Endometrial microvascular endothelial cells (primary cell): ENCODE data around the gene KCTD20. TPM values are rescaled to one million over a fixed set of nuclear protein-coding genes. Genes with fewer than 3 reads are reported as not detected.
"Not testable (repeated sequence)": the region's sequence is repeated elsewhere in the genome, so short reads cannot be mapped to it uniquely, and the experiment has no call there.

ENCODE experiments used
- in situ Hi-C: cut with HindIII; loops from 2 replicates; pipeline ENCODE4 v1.10.0; 2017; ENCODE audit warnings: low sequenced_read_pairs, low pct_unique_long_range_greater_than_20kb; ENCODE audit errors: inconsistent ontology term
- total RNA-seq: library from RNA; depleted of rRNA; stranded (reverse); fragments of >200 nt; gene quantifications from one replicate; pipeline ENCODE4 v1.2.3, GENCODE V29; 2015; ENCODE audit errors: inconsistent ontology term

Gene KCTD20
- total RNA-seq, 1 donor from 2014 or later = 65.1 TPM

- in situ Hi-C loops = loop anchor here (10.0 kb wide), 1 partner anchor 63 kb away; no protein-coding TSS in a partner anchor
These were observed 613 bp upstream of the KCTD20 start for GRCh38 chr6:36442103-36442670.

- in situ Hi-C loops = loop anchor here (10.0 kb wide), 1 partner anchor 61 kb away; no protein-coding TSS in a partner anchor
These were observed 950 bp downstream of the KCTD20 start for GRCh38 chr6:36443471-36444428.

DNA sequence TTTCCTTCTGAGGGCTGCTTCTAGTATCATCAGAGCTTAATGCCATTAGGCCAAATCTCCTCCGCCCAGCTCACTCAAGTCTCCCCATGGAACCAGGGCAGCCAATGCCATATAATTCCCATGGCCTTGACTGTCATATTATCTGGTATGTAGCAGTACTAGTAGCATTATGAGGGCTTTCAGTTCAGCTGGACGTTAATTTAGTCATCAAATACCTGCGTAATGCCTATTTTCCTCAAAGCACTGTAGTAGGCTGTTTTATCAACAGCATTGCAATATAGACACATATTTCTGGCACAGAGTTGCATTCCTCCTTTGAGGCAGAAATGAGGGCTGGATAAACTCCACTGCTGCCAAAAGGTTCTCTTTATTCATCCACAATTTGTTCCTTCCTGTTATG, 1.7 kb downstream of the KCTD20 start:
- in situ Hi-C loops = loop anchor here (10.0 kb wide), 1 partner anchor 60 kb away; no protein-coding TSS in a partner anchor

- in situ Hi-C loops = loop anchor here (10.0 kb wide), 1 partner anchor 59 kb away; no protein-coding TSS in a partner anchor
These were observed 2.8 kb downstream of the KCTD20 start for GRCh38 chr6:36445621-36446020.

GRCh38 chr6:36449173-36449572, 6.4 kb downstream of the KCTD20 start:
- in situ Hi-C loops = loop anchor here (10.0 kb wide), 1 partner anchor 56 kb away; no protein-coding TSS in a partner anchor

GRCh38 chr6:36452897-36453296, 10.1 kb downstream of the KCTD20 start:
- in situ Hi-C loops = not testable (repeated sequence)

- in situ Hi-C loops = no loop called here
These were observed 12.8 kb downstream of the KCTD20 start for GRCh38 chr6:36455486-36456027.

- in situ Hi-C loops = no loop called here
These were observed 16.7 kb downstream of the KCTD20 start for GRCh38 chr6:36459501-36459900.

- in situ Hi-C loops = no loop called here
These were observed 18.1 kb downstream of the KCTD20 start for GRCh38 chr6:36460916-36461315.

DNA sequence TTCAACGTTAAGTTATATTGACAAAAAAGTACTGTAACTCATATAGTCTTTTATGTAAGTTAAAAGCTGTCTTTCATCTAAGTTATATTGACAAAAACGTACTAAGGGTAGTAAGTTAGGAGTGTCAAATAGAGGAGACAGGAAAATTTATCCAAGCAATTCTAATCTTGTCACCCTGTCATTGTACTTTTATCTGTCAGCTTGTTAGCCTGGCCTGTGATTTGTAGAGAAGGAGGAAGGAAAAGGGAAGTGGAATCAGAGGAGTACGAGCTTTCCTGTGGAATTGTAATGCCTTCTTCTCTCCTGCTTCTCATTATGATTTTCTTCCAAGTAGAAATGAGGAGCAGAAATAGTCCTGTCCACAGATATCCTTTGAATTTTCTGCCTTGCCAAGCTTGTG, 18.8 kb downstream of the KCTD20 start:
- in situ Hi-C loops = no loop called here

DNA sequence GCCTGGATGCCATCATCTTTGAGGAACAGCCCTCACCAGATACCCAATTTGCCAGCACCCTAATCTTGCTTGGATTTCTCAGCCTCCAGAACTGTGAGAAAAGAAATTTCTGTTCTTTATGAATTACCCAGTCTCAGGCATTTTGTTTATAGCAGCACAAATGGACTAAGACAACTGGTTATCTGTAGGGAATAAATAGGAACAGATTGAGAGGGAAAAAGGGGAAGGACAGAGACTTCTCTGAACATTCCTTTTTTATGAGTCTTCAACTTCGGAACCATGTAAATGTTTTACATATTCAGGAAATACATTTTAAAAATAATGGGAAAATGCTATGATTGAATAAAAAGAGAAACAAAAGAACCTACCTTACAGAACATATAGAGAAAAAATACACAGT, 20.9 kb downstream of the KCTD20 start:
- in situ Hi-C loops = no loop called here

GRCh38 chr6:36464233-36464632, 21.4 kb downstream of the KCTD20 start:
- in situ Hi-C loops = no loop called here

DNA sequence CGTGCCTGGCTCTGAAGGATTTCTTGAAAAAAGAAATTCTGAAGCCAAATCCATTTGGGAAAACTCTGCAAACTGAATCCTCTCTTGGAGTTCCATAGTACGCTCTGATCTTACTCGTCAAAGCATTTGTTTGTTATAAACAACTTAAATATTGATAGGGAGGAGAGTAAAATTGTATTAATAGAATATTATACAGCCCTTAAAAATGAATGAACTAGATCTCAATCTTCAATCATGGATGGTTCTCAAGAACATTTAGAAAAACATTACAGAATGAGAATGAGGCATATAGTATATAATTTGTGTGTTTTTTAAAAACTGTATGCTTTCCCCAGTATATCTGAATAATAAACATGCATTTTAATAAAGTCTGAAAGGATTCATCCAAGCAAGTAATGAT, 24.8 kb downstream of the KCTD20 start:
- in situ Hi-C loops = no loop called here

GRCh38 chr6:36469148-36469661, 26.4 kb downstream of the KCTD20 start:
- in situ Hi-C loops = no loop called here

- in situ Hi-C loops = no loop called here
These were observed 27.1 kb downstream of the KCTD20 start for GRCh38 chr6:36469946-36470345.

GRCh38 chr6:36478051-36478526, 35.3 kb downstream of the KCTD20 start:
- in situ Hi-C loops = no loop called here

GRCh38 chr6:36479256-36479655, 36.5 kb downstream of the KCTD20 start:
- in situ Hi-C loops = no loop called here

GRCh38 chr6:36483326-36483725, 40.5 kb downstream of the KCTD20 start:
- in situ Hi-C loops = not testable (repeated sequence)

- in situ Hi-C loops = no loop called here
These were observed 41.9 kb downstream of the KCTD20 start for GRCh38 chr6:36484736-36485135.
